Naive B cell (primary cell): Measurements from ENCODE around the gene DRG1. TPM values are rescaled to one million over a fixed set of nuclear protein-coding genes. Genes with fewer than 3 reads are reported as not detected.
"Not testable (repeated sequence)": the region's sequence is repeated elsewhere in the genome, so short reads cannot be mapped to it uniquely, and the experiment has no call there.

Experiments used
- ATAC-seq, 2 donors: fragments of 150-1000 bp; cut with Tn5 transposase; 2 replicates each; pipeline ENCODE4 v1.10.0; 2021; ENCODE audit warnings: low read depth in 2 of 2, mild to moderate bottlenecking in 2 of 2, moderate library complexity in 2 of 2
- DNase-seq: peaks from one replicate; pipeline ENCODE4 v3.0.0; 2022
- H3K27ac Mint-ChIP-seq, 6 donors: one replicate each; pipeline ENCODE4 v1.8.0; 2020 to 2022; ENCODE audit warnings: mild to moderate bottlenecking in 6 of 6, mixed read lengths in 6 of 6, moderate library complexity in 5 of 6, inconsistent platforms in 2 of 6
- H3K27me3 Mint-ChIP-seq, 3 donors: one replicate each; pipeline ENCODE4 v1.8.0; 2021 to 2022; ENCODE audit warnings: mixed read lengths in 3 of 3, mild to moderate bottlenecking in 1 of 3
- H3K36me3 Mint-ChIP-seq, 2 donors: one replicate each; pipeline ENCODE4 v1.8.0; 2020 to 2022; ENCODE audit warnings: mixed read lengths in 2 of 2, inconsistent platforms in 1 of 2, mild to moderate bottlenecking in 1 of 2
- H3K4me1 Mint-ChIP-seq, 3 donors: one replicate each; pipeline ENCODE4 v1.8.0; 2020 to 2022; ENCODE audit warnings: mixed read lengths in 3 of 3, inconsistent platforms in 1 of 3, mild to moderate bottlenecking in 1 of 3, moderate library complexity in 1 of 3
- H3K4me3 Mint-ChIP-seq, 8 donors: one replicate each; pipeline ENCODE4 v1.8.0; 2020 to 2022; ENCODE audit warnings: mild to moderate bottlenecking in 8 of 8, mixed read lengths in 8 of 8, moderate library complexity in 8 of 8, inconsistent platforms in 2 of 8
- H3K9me3 Mint-ChIP-seq, 7 donors: one replicate each; pipeline ENCODE4 v1.8.0; 2020 to 2022; ENCODE audit warnings: mixed read lengths in 7 of 7, mild to moderate bottlenecking in 5 of 7, inconsistent platforms in 2 of 7, moderate library complexity in 1 of 7
- polyA plus RNA-seq, 6 donors: library from polyadenylated mRNA; unstranded; fragments of 300-500 nt; fragmentation: Illumina TruSeq; gene quantifications; one replicate each; pipeline ENCODE4 v1.2.3, GENCODE V29; 2021; ENCODE audit warnings: low read depth in 6 of 6

The DRG1 gene
- polyA plus RNA-seq, 6 donors from 2014 or later: 91.4 to 118 (median 110) TPM

- Mint-ChIP-seq H3K36me3 (peaks cover 0 to 5% of the 10 kb centered on the region in 2 donors), H3K27ac (peak overlapping the region; percentile 92 to 97 (median 94)), H3K4me1 (peaks cover 6 to 31% (median 8%) of the 10 kb centered on the region in 3 donors), H3K4me3 (peak overlapping the region; percentile 91 to 99 (median 97)), H3K9me3 (no peaks in the 10 kb centered on the region), H3K27me3 (no peaks in the 10 kb centered on the region)
- DNase-seq (no peak), ATAC-seq (no peak)
Measured at GRCh38 chr22:31400023-31400397, 606 bp downstream of the DRG1 start.

GRCh38 chr22:31402350-31402749, 2.9 kb downstream of the DRG1 start:
- not testable (repeated sequence) for H3K27me3 Mint-ChIP-seq, ATAC-seq, H3K36me3 Mint-ChIP-seq, DNase-seq, H3K9me3 Mint-ChIP-seq
- Mint-ChIP-seq H3K4me1 (peaks cover 8 to 37% (median 10%) of the 10 kb centered on the region in 3 donors), H3K4me3 (peak overlapping the region in 1 of 8 donors; percentile 56), H3K27ac (peak overlapping the region in 1 of 6 donors; percentile 36)

GRCh38 chr22:31425331-31426050, 26.1 kb downstream of the DRG1 start:
- peak overlapping the region in 1 of 6 donors; percentile 47 for H3K27ac Mint-ChIP-seq

GRCh38 chr22:31431950-31432349, 32.5 kb downstream of the DRG1 start:
- no peak for ATAC-seq
- no peak for DNase-seq
- H3K27ac Mint-ChIP-seq: peak overlapping the region in 1 of 6 donors; percentile 25
- peaks cover 19 to 22% of the 10 kb centered on the region in 2 donors for H3K36me3 Mint-ChIP-seq
- no peaks in the 10 kb centered on the region for H3K27me3 Mint-ChIP-seq
- no peak overlapping the region for H3K4me3 Mint-ChIP-seq
- H3K4me1 Mint-ChIP-seq: peaks cover 0 to 1% (median 0%) of the 10 kb centered on the region in 3 donors
- no peaks in the 10 kb centered on the region for H3K9me3 Mint-ChIP-seq

More at GRCh38 chr22:31425331-31426050, 26.1 kb downstream of the DRG1 start:
- H3K9me3 Mint-ChIP-seq: no peaks in the 10 kb centered on the region
- H3K27me3 Mint-ChIP-seq: no peaks in the 10 kb centered on the region
- peaks cover 8 to 28% of the 10 kb centered on the region in 2 donors for H3K36me3 Mint-ChIP-seq
- H3K4me3 Mint-ChIP-seq: no peak overlapping the region
- peaks cover 0 to 2% (median 0%) of the 10 kb centered on the region in 3 donors for H3K4me1 Mint-ChIP-seq
- DNase-seq (no peak), ATAC-seq (no peak)

DNA sequence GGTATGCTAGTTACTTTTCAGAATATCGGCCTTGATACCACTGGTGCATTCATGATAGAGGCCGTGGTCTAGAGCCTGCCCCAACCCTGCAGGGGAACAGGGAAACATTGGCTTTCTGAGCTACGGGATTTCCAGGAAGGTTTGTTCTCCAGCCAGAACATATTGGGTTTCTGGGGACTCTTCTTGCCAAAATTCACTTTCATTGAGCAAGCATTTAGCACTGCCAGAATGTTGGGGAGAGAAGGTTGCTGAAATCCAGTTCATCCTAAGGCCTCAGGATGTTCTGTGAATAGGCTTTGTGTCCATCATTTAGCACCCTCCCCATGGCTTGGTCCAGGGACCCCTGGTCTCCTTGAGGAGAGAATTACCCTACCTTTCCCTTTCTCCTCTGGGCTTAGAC, 36.7 kb downstream of the DRG1 start:
- Mint-ChIP-seq H3K36me3 (peaks cover 13 to 30% of the 10 kb centered on the region in 2 donors), H3K4me3 (no peak overlapping the region)

DNA sequence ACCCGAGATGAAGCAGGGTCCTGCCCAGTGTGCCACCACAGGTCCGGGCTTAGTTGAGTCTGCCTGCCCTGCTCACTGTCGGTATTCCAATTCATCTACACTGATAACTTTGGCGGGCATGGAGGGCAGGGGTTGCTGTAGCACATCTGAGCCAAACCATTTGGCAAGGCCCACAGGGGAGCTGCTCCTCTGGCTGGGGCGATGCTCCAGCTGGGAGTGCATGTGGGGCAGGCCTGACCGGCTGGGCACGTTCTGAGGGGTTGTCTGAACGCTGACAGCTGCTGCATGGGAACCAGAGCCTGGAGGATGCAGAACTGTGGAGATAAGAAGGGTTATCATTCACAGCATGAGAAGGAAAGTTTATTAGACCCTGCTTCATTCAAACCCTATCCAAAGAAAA, 40.4 kb downstream of the DRG1 start:
- Mint-ChIP-seq H3K27ac (peak overlapping the region in 1 of 6 donors; percentile 72), H3K4me3 (no peak overlapping the region), H3K36me3 (peaks cover 0 to 35% of the 10 kb centered on the region in 2 donors), H3K9me3 (no peaks in the 10 kb centered on the region), H3K27me3 (no peaks in the 10 kb centered on the region), H3K4me1 (peaks cover 0 to 4% (median 0%) of the 10 kb centered on the region in 3 donors)
- ATAC-seq (no peak), DNase-seq (no peak)

More for the DNA sequence above, 36.7 kb downstream of the DRG1 start:
- Mint-ChIP-seq H3K27ac (peak overlapping the region in 1 of 6 donors; percentile 82), H3K27me3 (no peaks in the 10 kb centered on the region), H3K9me3 (no peaks in the 10 kb centered on the region), H3K4me1 (peaks cover 0 to 4% (median 0%) of the 10 kb centered on the region in 3 donors)
- no peak for DNase-seq
- no peak for ATAC-seq

DNA sequence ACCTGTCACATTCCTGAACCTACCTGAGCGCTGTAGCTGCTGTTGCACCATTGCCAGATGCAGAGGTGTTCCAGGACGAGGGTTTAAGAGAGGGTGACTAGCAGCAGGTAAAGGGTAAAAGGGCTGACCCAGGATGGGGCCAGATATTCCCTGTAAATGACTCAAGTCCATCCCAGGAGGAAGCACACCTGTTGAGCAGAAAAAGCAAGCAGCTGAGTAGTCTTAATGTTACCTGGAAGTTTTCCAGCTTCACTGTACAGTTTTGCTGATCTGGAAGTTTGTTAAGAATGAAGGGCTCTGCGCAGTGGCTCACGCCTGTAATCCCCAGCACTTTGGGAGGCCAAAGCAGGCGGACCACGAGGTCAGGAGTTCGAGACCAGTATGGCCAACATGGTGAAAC, 41.3 kb downstream of the DRG1 start:
- Mint-ChIP-seq H3K36me3 (peaks cover 0 to 28% of the 10 kb centered on the region in 2 donors), H3K4me3 (no peak overlapping the region), H3K27ac (peak overlapping the region in 2 of 6 donors; percentile 84 to 87), H3K4me1 (peaks cover 0 to 4% (median 0%) of the 10 kb centered on the region in 3 donors), H3K27me3 (no peaks in the 10 kb centered on the region), H3K9me3 (no peaks in the 10 kb centered on the region)
- ATAC-seq (no peak), DNase-seq (no peak)

GRCh38 chr22:31441652-31442051, 42.2 kb downstream of the DRG1 start:
- peak overlapping the region in 3 of 6 donors; percentile 8 to 78 (median 37) for H3K27ac Mint-ChIP-seq
- H3K4me3 Mint-ChIP-seq: no peak overlapping the region
- ATAC-seq: no peak

DNA sequence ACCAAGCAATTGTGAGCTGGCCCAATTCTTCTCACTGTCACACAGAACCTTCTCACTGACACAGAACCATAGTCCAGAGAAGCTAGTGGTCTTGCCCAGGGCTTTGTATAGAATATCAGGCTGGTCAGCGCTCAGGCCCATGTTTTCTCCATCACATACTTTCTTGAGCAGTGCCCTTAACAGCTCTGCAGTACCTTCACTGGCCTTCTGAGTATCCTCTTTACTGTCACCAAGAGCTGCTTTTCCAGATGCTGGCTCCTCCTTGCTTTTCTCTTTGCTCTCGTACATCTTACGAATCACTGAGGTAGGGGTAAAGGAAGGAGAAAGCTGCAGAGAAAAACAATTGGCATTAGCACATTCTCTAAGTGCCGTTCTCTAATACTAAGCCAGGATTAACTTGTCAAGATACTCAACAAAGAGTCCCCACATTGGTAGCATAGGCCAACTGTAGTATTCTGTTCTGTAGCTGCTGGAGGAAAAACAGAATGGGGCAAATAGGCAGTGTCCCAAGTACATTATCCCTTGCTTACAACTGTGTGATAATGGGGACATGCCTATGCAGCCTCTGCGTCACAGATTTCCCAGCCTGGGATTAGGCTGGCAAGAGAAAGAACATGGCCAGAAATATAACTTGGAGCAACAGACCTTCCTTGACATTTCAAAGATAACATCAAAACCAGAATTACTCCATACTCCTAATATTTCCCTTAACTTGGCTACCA, 43.5 kb downstream of the DRG1 start:
- Mint-ChIP-seq H3K4me1 (no peaks in the 10 kb centered on the region), H3K36me3 (peaks cover 0 to 16% of the 10 kb centered on the region in 2 donors), H3K9me3 (no peaks in the 10 kb centered on the region), H3K4me3 (no peak overlapping the region), H3K27me3 (no peaks in the 10 kb centered on the region), H3K27ac (peak overlapping the region in 1 of 6 donors; percentile 28)
- no peak for ATAC-seq
- DNase-seq: no peak

More at GRCh38 chr22:31441652-31442051, 42.2 kb downstream of the DRG1 start:
- H3K4me1 Mint-ChIP-seq: peaks cover 0 to 4% (median 0%) of the 10 kb centered on the region in 3 donors
- H3K36me3 Mint-ChIP-seq: peaks cover 0 to 28% of the 10 kb centered on the region in 2 donors
- DNase-seq: no peak
- no peaks in the 10 kb centered on the region for H3K27me3 Mint-ChIP-seq
- H3K9me3 Mint-ChIP-seq: no peaks in the 10 kb centered on the region

GRCh38 chr22:31443516-31443915, 44.1 kb downstream of the DRG1 start:
- Mint-ChIP-seq H3K4me1 (peaks cover 0 to 4% (median 0%) of the 10 kb centered on the region in 3 donors), H3K4me3 (no peak overlapping the region), H3K27me3 (no peaks in the 10 kb centered on the region), H3K27ac (peak overlapping the region in 1 of 6 donors; percentile 61), H3K9me3 (no peaks in the 10 kb centered on the region), H3K36me3 (peaks cover 0 to 16% of the 10 kb centered on the region in 2 donors)
- DNase-seq (no peak), ATAC-seq (no peak)

DNA sequence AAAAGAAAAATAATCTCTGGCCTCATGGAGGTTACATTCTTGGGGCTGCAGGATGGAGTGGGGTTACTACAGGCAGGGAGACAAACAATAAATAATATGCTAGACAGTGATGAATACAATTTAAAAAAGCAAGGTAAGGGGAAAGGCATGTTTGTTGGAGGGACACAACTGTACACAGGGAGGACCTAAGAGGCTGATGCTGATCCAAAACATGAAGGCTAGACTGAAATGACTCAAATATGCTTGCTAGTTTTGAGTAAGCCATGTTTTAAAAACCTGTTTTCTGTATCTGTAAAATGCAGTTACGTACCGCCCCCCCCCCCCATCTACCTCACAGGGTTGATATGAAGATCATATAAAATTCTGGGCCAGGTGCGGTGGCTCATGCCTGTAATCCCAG, 46.2 kb downstream of the DRG1 start:
- ATAC-seq: no peak
- Mint-ChIP-seq H3K27ac (peak overlapping the region in 1 of 6 donors; percentile 67), H3K27me3 (no peaks in the 10 kb centered on the region), H3K4me1 (peaks cover 7 to 26% (median 14%) of the 10 kb centered on the region in 3 donors), H3K4me3 (no peak overlapping the region), H3K9me3 (no peaks in the 10 kb centered on the region), H3K36me3 (peaks cover 0 to 16% of the 10 kb centered on the region in 2 donors)
- DNase-seq: no peak

DNA sequence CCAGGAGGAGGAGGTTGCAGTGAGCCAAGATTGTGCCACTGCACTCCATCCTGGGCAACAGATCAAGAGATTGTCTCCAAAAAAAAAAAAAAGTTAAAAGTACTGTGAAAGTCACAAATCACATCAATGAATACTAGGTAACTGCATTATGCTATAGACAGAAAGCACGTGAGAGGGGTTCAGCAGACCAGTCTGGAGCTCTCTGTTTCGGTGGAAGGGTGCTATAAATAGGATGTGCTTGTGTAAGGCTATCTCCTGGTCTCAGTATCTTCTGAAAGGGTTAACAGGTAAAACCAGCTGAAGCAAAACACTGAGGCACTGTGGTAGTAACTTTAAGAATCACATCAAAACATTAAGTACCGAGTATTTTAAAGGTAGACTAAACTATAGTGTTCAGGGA, 46.8 kb downstream of the DRG1 start:
- Mint-ChIP-seq H3K4me1 (peaks cover 7 to 28% (median 14%) of the 10 kb centered on the region in 3 donors), H3K36me3 (peaks cover 0 to 16% of the 10 kb centered on the region in 2 donors), H3K4me3 (no peak overlapping the region), H3K27me3 (no peaks in the 10 kb centered on the region), H3K27ac (no peak overlapping the region), H3K9me3 (no peaks in the 10 kb centered on the region)
- ATAC-seq (no peak), DNase-seq (no peak)

GRCh38 chr22:31446767-31447166, 47.4 kb downstream of the DRG1 start:
- Mint-ChIP-seq H3K27me3 (no peaks in the 10 kb centered on the region), H3K27ac (peak overlapping the region in 1 of 6 donors; percentile 39), H3K4me1 (peaks cover 7 to 28% (median 18%) of the 10 kb centered on the region in 3 donors), H3K36me3 (peaks cover 0 to 12% of the 10 kb centered on the region in 2 donors), H3K4me3 (no peak overlapping the region), H3K9me3 (no peaks in the 10 kb centered on the region)
- ATAC-seq (no peak), DNase-seq (no peak)
